B cell (primary cell): ENCODE results near the gene FSHR. TPM values are rescaled to one million over a fixed set of nuclear protein-coding genes. Genes with fewer than 3 reads are reported as not detected.

Experiments used
- ATAC-seq: fragments of 200-7000 bp; cut with Tn5 transposase; one replicate; pipeline ENCODE4 v1.10.0; 2021; ENCODE audit warnings: low read depth, mild to moderate bottlenecking, moderate number of reproducible peaks, moderate library complexity
- CTCF ChIA-PET: fragments of 350-600 bp; sonication (Branson Sonifier 250); formaldehyde crosslinking; loops from one replicate; lab custom pipeline; 2021; ENCODE audit warnings: antibody characterized with exemption, inconsistent platforms; lab: Charles Lee
- POLR2A ChIA-PET: fragments of 350-600 bp; sonication (Branson Sonifier 250); formaldehyde crosslinking; loops from one replicate; lab custom pipeline; 2021; ENCODE audit warnings: antibody characterized with exemption; lab: Charles Lee
- DNase-seq: peaks from one replicate; pipeline ENCODE4 v3.0.0; 2013
- H2AFZ ChIP-seq: 2 replicates; pipeline ENCODE4 v1.6.1; 2012; ENCODE audit warnings: mild to moderate bottlenecking, low read depth, low read length; ENCODE audit not compliant: insufficient read depth, poor library complexity, severe bottlenecking
- H3K27ac ChIP-seq, 2 donors: 1 replicate in 1 of 2; 2 replicates in 1 of 2; pipeline ENCODE4 v1.5.1; 2012 to 2013; ENCODE audit warnings: low read length in 2 of 2, mild to moderate bottlenecking in 2 of 2, moderate library complexity in 1 of 2
- H3K27me3 ChIP-seq, 4 experiments: fragments of 200-600 bp in 1 of 4; sonication (generic) in 1 of 4; replicated peaks in 1 of 4; 1 replicate in 2 of 4; 2 replicates in 2 of 4; pipeline versions ENCODE4 v1.6.1 to v1.7.0; 2013 to 2016; ENCODE audit warnings: low read length in 3 of 4, mild to moderate bottlenecking in 2 of 4, mixed read lengths in 1 of 4, moderate library complexity in 1 of 4; ENCODE audit not compliant: insufficient read depth in 4 of 4, control insufficient read depth in 3 of 4; ENCODE audit errors: control extremely low read depth in 1 of 4
- H3K36me3 ChIP-seq, 2 experiments: replicated peaks in 1 of 2; 1 replicate in 1 of 2; 2 replicates in 1 of 2; pipeline versions ENCODE4 v1.6.1 to v1.7.1; 2013; ENCODE audit warnings: low read length in 1 of 2; ENCODE audit not compliant: insufficient read depth in 2 of 2, control insufficient read depth in 1 of 2; ENCODE audit errors: control extremely low read depth in 1 of 2, extremely low read depth in 1 of 2
- H3K4me1 ChIP-seq, 2 donors: fragments of 200-600 bp in 1 of 2; sonication (generic) in 1 of 2; 1 replicate in 1 of 2; 2 replicates in 1 of 2; pipeline versions ENCODE4 v1.5.1 to v1.6.1; 2013 to 2017; ENCODE audit warnings: low read length in 2 of 2; ENCODE audit not compliant: control insufficient read depth in 2 of 2, insufficient read depth in 2 of 2
- H3K4me2 ChIP-seq: replicated peaks from 2 replicates; pipeline ENCODE3; 2012; ENCODE audit warnings: mild to moderate bottlenecking, low read depth, low read length; ENCODE audit not compliant: poor library complexity, severe bottlenecking
- H3K4me3 ChIP-seq, 5 experiments: fragments of 200-600 bp in 1 of 5; sonication (generic) in 1 of 5; 1 replicate in 3 of 5; 2 replicates in 2 of 5; pipeline versions ENCODE4 v1.5.1 to v1.7.0; 2011 to 2016; ENCODE audit warnings: low read length in 4 of 5, mild to moderate bottlenecking in 4 of 5, low read depth in 2 of 5, control low read depth in 1 of 5, moderate library complexity in 1 of 5; ENCODE audit not compliant: insufficient read depth in 1 of 5; ENCODE audit errors: control extremely low read depth in 1 of 5, extremely low read depth in 1 of 5
- H3K79me2 ChIP-seq: fragments of 200-600 bp; sonication (generic); one replicate; pipeline ENCODE4 v1.6.0; 2016; ENCODE audit warnings: low read length; ENCODE audit not compliant: control insufficient read depth, insufficient read depth
- H3K9ac ChIP-seq: fragments of 200-600 bp; sonication (generic); 2 replicates; pipeline ENCODE4 v1.6.1; 2017; ENCODE audit warnings: mild to moderate bottlenecking, low read length, moderate library complexity
- H3K9me3 ChIP-seq, 3 donors: one replicate each; pipeline versions ENCODE4 v1.6.1 to v1.7.1; 2013; ENCODE audit warnings: low read length in 2 of 3; ENCODE audit not compliant: control insufficient read depth in 2 of 3, insufficient read depth in 1 of 3; ENCODE audit errors: control extremely low read depth in 1 of 3
- H4K20me1 ChIP-seq: 2 replicates; pipeline ENCODE4 v1.6.0; 2012; ENCODE audit warnings: mild to moderate bottlenecking, low read length; ENCODE audit not compliant: insufficient read depth, control insufficient read depth, poor library complexity, severe bottlenecking
- H3K27ac Mint-ChIP-seq: one replicate; pipeline ENCODE4 v1.8.0; 2021; ENCODE audit warnings: mixed read lengths
- H3K27me3 Mint-ChIP-seq: one replicate; pipeline ENCODE4 v1.8.0; 2021; ENCODE audit warnings: mixed read lengths
- H3K4me1 Mint-ChIP-seq: one replicate; pipeline ENCODE4 v1.8.0; 2021; ENCODE audit warnings: mixed read lengths
- H3K4me3 Mint-ChIP-seq: one replicate; pipeline ENCODE4 v1.8.0; 2021; ENCODE audit warnings: mixed read lengths
- H3K9me3 Mint-ChIP-seq: one replicate; pipeline ENCODE4 v1.8.0; 2022; ENCODE audit warnings: mixed read lengths; ENCODE audit not compliant: insufficient read depth
- EZH2 ChIP-seq: IDR thresholded peaks from 2 replicates; pipeline ENCODE4 v1.6.1; 2012; ENCODE audit warnings: borderline replicate concordance, low read depth, mild to moderate bottlenecking, moderate library complexity, low read length; ENCODE audit not compliant: insufficient read depth, poor library complexity, severe bottlenecking
- WGBS: methylation state at CpG from one replicate; pipeline ENCODE4 v1.1.5; 2013; ENCODE audit warnings: missing lambda C conversion rate; ENCODE audit not compliant: insufficient coverage; 5-methylcytosine and 5-hydroxymethylcytosine counted together
- intact Hi-C: fragments of 100-400 bp; cut with micrococcal nuclease; formaldehyde crosslinking; loops from one replicate; pipeline ENCODE4 v1.10.0; 2022
- polyA plus RNA-seq: library from polyadenylated mRNA; depleted of rRNA; stranded (reverse); fragments of >200 nt; gene quantifications from 2 replicates; pipeline ENCODE4 v1.2.3, GENCODE V29; 2012
- total RNA-seq, 2 donors: library from RNA; stranded (reverse); fragments of 120-200 nt in 1 of 2; gene quantifications; 1 replicate in 1 of 2; 2 replicates in 1 of 2; pipeline versions ENCODE4 v1.2.3 to v1.2.4, GENCODE V29; 2013 to 2022
- TF ChIP-seq, protein P1 (sequence below): fragments of 200-600 bp; IDR thresholded peaks from one replicate; pipeline ENCODE4 v1.8.0; 2022; ENCODE audit warnings: antibody characterized with exemption, mild to moderate bottlenecking

FSHR gene
- total and polyA plus RNA-seq, 2 donors (not counting 1 experiment from before 2014, with no cell fraction given) = not detected

DNA sequence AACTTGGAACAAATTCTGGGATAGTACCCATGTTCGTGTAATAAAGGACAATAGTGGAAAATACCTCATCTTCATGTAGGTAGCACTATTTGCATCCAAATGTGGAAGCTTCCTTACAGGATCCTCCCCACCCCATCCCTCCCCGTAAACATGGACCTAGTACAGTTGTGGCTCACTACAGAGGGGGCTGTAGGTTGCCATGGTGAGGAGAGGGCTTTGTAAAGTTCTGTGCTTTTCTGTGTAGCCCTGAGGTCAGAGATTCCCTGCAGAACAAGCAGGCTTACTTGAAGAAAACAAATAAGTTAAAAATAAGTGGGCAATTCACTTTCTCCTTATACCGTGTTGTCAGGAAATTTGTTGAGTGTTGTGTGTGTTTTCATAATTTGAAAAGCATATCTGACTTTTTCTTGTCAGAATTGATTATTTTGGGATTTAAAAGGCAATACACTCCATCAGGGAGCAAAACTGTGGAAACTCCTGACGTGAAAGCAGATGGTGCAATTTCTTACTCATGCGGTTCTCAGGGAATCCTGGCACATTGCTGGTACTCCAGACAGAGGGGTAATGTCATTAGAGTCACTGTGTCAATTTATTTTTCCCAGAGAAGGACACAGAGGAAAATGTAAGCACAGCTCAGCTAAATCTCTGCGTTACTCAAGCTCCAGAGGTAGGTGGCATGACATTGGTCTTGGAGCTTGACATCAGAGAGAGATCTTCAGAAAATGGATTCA is 224.6 kb downstream of the FSHR start:
- H3K27me3 Mint-ChIP-seq = peaks cover 4% of the 10 kb centered on the region
- Histone ChIP-seq H3K36me3 (no peaks in the 10 kb centered on the region), H4K20me1 (no peaks in the 10 kb centered on the region), H3K9me3 (no peaks in the 10 kb centered on the region), H3K27ac (no peak overlapping the region), H3K79me2 (no peaks in the 10 kb centered on the region), H3K4me3 (no peak overlapping the region), H2AFZ (no peak overlapping the region), H3K9ac (no peak overlapping the region), H3K27me3 (no peaks in the 10 kb centered on the region), H3K4me1 (no peaks in the 10 kb centered on the region), H3K4me2 (no peak overlapping the region)
- intact Hi-C loops = no loop called here
- ATAC-seq (no peak), DNase-seq (no peak)
- POLR2A ChIA-PET = no interaction called here
- H3K27ac Mint-ChIP-seq = no peak overlapping the region
- CTCF ChIA-PET = no interaction called here
- no peaks in the 10 kb centered on the region for H3K9me3 Mint-ChIP-seq
- no peak for TF ChIP-seq EZH2
- TF ChIP-seq, protein P1, sequence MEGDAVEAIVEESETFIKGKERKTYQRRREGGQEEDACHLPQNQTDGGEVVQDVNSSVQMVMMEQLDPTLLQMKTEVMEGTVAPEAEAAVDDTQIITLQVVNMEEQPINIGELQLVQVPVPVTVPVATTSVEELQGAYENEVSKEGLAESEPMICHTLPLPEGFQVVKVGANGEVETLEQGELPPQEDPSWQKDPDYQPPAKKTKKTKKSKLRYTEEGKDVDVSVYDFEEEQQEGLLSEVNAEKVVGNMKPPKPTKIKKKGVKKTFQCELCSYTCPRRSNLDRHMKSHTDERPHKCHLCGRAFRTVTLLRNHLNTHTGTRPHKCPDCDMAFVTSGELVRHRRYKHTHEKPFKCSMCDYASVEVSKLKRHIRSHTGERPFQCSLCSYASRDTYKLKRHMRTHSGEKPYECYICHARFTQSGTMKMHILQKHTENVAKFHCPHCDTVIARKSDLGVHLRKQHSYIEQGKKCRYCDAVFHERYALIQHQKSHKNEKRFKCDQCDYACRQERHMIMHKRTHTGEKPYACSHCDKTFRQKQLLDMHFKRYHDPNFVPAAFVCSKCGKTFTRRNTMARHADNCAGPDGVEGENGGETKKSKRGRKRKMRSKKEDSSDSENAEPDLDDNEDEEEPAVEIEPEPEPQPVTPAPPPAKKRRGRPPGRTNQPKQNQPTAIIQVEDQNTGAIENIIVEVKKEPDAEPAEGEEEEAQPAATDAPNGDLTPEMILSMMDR = no peak
- no peak overlapping the region for H3K4me3 Mint-ChIP-seq
- WGBS = 100% methylated on average over 3 of the region's 6 CpGs
- H3K4me1 Mint-ChIP-seq = no peaks in the 10 kb centered on the region

DNA sequence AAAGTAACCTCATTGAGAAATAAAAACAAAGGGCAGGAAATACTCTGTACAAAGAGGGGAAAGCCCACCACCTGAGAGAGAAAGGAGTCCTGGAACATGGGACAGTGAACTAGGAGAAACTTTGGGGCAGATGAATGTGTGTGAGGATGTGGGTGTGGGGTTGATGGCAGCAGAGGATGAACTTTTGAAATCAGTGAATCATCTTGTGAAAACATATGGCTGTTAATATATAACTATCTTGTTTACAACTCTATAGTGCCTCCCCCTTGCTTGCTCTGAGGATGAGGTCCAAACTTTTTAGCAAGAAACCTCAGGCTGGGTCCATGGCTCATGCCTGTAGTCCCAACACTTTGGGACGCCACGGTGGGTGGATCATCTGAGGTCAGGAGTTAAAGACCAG is 227.0 kb downstream of the FSHR start:
- H4K20me1 ChIP-seq = no peaks in the 10 kb centered on the region
- no peak overlapping the region for H2AFZ ChIP-seq
- Mint-ChIP-seq H3K4me3 (no peak overlapping the region), H3K27me3 (peaks cover 4% of the 10 kb centered on the region), H3K9me3 (no peaks in the 10 kb centered on the region), H3K27ac (no peak overlapping the region), H3K4me1 (no peaks in the 10 kb centered on the region)
- TF ChIP-seq EZH2 = no peak
- TF ChIP-seq, protein P1 = no peak
- no peaks in the 10 kb centered on the region for H3K27me3 ChIP-seq
- ChIA-PET CTCF (interaction anchor here (1.3 kb wide), 1 partner anchor 22 kb away, joined by 3 read pairs; no protein-coding TSS in a partner anchor), POLR2A (no interaction called here)
- no peaks in the 10 kb centered on the region for H3K4me1 ChIP-seq
- no CpG with 5 or more reads among the region's 2 CpGs for WGBS
- H3K36me3 ChIP-seq = no peaks in the 10 kb centered on the region
- no peak overlapping the region for H3K4me3 ChIP-seq
- ATAC-seq = no peak
- intact Hi-C loops = no loop called here
- H3K9ac ChIP-seq = no peak overlapping the region
- no peaks in the 10 kb centered on the region for H3K9me3 ChIP-seq
- no peaks in the 10 kb centered on the region for H3K79me2 ChIP-seq
- no peak overlapping the region for H3K27ac ChIP-seq
- H3K4me2 ChIP-seq = no peak overlapping the region
- DNase-seq = no peak
